HepG2 (cell line): ENCODE measurements around the gene TSPAN32. TPM values are rescaled to one million over a fixed set of nuclear protein-coding genes. Genes with fewer than 3 reads are reported as not detected.

ENCODE experiments used
- KDM2A ChIP-seq: sonication (generic); formaldehyde crosslinking; IDR thresholded peaks from 2 replicates; pipeline ENCODE4 v1.4.0; 2020; ENCODE audit warnings: low read depth, missing genetic modification reagents, borderline replicate concordance
- PAF1 ChIP-seq: IDR thresholded peaks from 2 replicates; pipeline ENCODE4 v1.6.1; 2016; ENCODE audit warnings: missing genetic modification reagents, missing compliant biosample characterization
- PPARG ChIP-seq: conservative IDR thresholded peaks from 2 replicates; pipeline ENCODE4 v1.6.1; 2016; ENCODE audit warnings: missing biosample characterization, missing genetic modification reagents
- RERE ChIP-seq: IDR thresholded peaks from 2 replicates; pipeline ENCODE4 v1.6.1; 2016; ENCODE audit warnings: low read depth, missing genetic modification reagents, missing compliant biosample characterization
- RNF219 ChIP-seq: sonication (generic); formaldehyde crosslinking; IDR thresholded peaks from 2 replicates; pipeline ENCODE4 v1.5.0; 2020; ENCODE audit warnings: mild to moderate bottlenecking, missing genetic modification reagents
- SP5 ChIP-seq: IDR thresholded peaks from 2 replicates; pipeline ENCODE4 v1.6.1; 2016; ENCODE audit warnings: low read depth, borderline replicate concordance
- ZNF207 ChIP-seq: fragments of 450-650 bp; IDR thresholded peaks from 2 replicates; pipeline ENCODE4 v1.6.1; 2016; ENCODE audit warnings: antibody characterized with exemption, borderline replicate concordance
- polyA plus RNA-seq, 8 experiments: library from polyadenylated mRNA; depleted of rRNA in 3 of 8; stranded (reverse) in 7 of 8; unstranded in 1 of 8; fragments of >200 nt; fragmentation: Illumina TruSeq in 4 of 8; extraction: Trizol in 4 of 8; gene quantifications; 2 replicates each; pipeline versions ENCODE4 v1.2.1 to v1.2.3, GENCODE V29; 2011 to 2016; ENCODE audit warnings: low read depth in 4 of 8, missing spikeins in 1 of 8, mixed read lengths in 1 of 8; ENCODE audit not compliant: insufficient read depth in 1 of 8
- total RNA-seq, 5 experiments: library from RNA; depleted of rRNA; stranded (reverse); fragments of >200 nt; fragmentation: Illumina TruSeq; extraction: Trizol; gene quantifications; 2 replicates each; pipeline ENCODE4 v1.2.3, GENCODE V29; 2016; ENCODE audit warnings: low read depth in 1 of 5

The TSPAN32 gene
- total and polyA plus RNA-seq, 2 of the 13 experiments (the other 11 are each of a cell fraction or from before 2014, with no cell fraction given) = 0.09 to 0.70 TPM

- TF ChIP-seq RERE = no peak
- TF ChIP-seq RNF219 (CRISPR knock-in tag) = no peak
- TF ChIP-seq ZNF207 = no peak
- no peak for TF ChIP-seq PAF1 (CRISPR knock-in tag)
- TF ChIP-seq SP5 (CRISPR knock-in tag) = no peak
- no peak for TF ChIP-seq KDM2A (CRISPR knock-in tag)
- no peak for TF ChIP-seq PPARG (CRISPR knock-in tag)
- TF ChIP-seq, all 625 proteins: peak for 0
Measured at GRCh38 chr11:2300936-2301630, 730 bp upstream of the TSPAN32 start (continued).
